Breast epithelium (tissue), 3 donors: ENCODE results near the gene C2CD4D.

Experiments used
- CTCF ChIP-seq, 3 donors: fragments of 450-650 bp; IDR thresholded peaks; one replicate each; pipeline ENCODE4 v1.5.1; 2016 to 2017; ENCODE audit warnings: antibody characterized with exemption in 3 of 3, mild to moderate bottlenecking in 3 of 3, moderate library complexity in 3 of 3
- POLR2A ChIP-seq: fragments of 450-650 bp; IDR thresholded peaks from one replicate; pipeline ENCODE4 v1.6.1; 2016; ENCODE audit warnings: antibody characterized with exemption, mild to moderate bottlenecking, moderate library complexity
- POLR2AphosphoS5 ChIP-seq, 3 donors: sonication (generic); formaldehyde crosslinking; IDR thresholded peaks; one replicate each; pipeline ENCODE4 v1.6.1; 2017; ENCODE audit warnings: antibody characterized with exemption in 3 of 3

- TF ChIP-seq POLR2A = no peak
- no peak for TF ChIP-seq POLR2AphosphoS5 (IDR thresholded peaks at IDR 0.05)
- no peak for TF ChIP-seq CTCF (IDR thresholded peaks at IDR 0.05)
Measured at GRCh38 chr1:151858886-151859665, 19.5 kb upstream of the C2CD4D start.
